Endothelial cell (in vitro differentiated cells): ENCODE data around the gene NELFA. TPM values are rescaled to one million over a fixed set of nuclear protein-coding genes. Genes with fewer than 3 reads are reported as not detected.
"Not testable (repeated sequence)": the region's sequence is repeated elsewhere in the genome, so short reads cannot be mapped to it uniquely, and the experiment has no call there.

Experiments
- DNase-seq: peaks from one replicate; pipeline ENCODE4 v3.0.0; 2021; ENCODE audit warnings: low spot score
- H3K27ac Mint-ChIP-seq: one replicate; pipeline ENCODE4 v1.8.0; 2021; ENCODE audit warnings: mixed read lengths, inconsistent platforms; ENCODE audit not compliant: unreplicated experiment
- H3K27me3 Mint-ChIP-seq: one replicate; pipeline ENCODE4 v1.8.0; 2021; ENCODE audit warnings: mild to moderate bottlenecking, moderate library complexity, mixed read lengths, inconsistent platforms; ENCODE audit not compliant: unreplicated experiment
- H3K36me3 Mint-ChIP-seq: one replicate; pipeline ENCODE4 v1.8.0; 2021; ENCODE audit warnings: mild to moderate bottlenecking, low read depth, mixed read lengths, inconsistent platforms; ENCODE audit not compliant: unreplicated experiment
- H3K4me1 Mint-ChIP-seq: one replicate; pipeline ENCODE4 v1.8.0; 2021; ENCODE audit warnings: mild to moderate bottlenecking, mixed read lengths, inconsistent platforms; ENCODE audit not compliant: unreplicated experiment
- H3K4me3 Mint-ChIP-seq: one replicate; pipeline ENCODE4 v1.8.0; 2021; ENCODE audit warnings: mild to moderate bottlenecking, mixed read lengths, inconsistent platforms; ENCODE audit not compliant: unreplicated experiment
- H3K9me3 Mint-ChIP-seq: one replicate; pipeline ENCODE4 v1.8.0; 2021; ENCODE audit warnings: mixed read lengths, inconsistent platforms; ENCODE audit not compliant: unreplicated experiment
- CTCF ChIP-seq: fragments of 200-600 bp; sonication (generic); IDR thresholded peaks from one replicate; pipeline ENCODE4 v1.5.0; 2021; ENCODE audit warnings: antibody characterized with exemption; ENCODE audit not compliant: unreplicated experiment
- total RNA-seq: library from RNA; stranded (reverse); fragmentation: NEBNext Ultra II Directional; extraction: Animal tissue kit (Norgen Biotek cat#: 25700); gene quantifications from one replicate; pipeline ENCODE4 v1.2.1, GENCODE V29; 2021; ENCODE audit not compliant: unreplicated experiment

NELFA gene
- total RNA-seq, 1 donor from 2014 or later, result 30.2 TPM

- H3K27ac Mint-ChIP-seq, result peak overlapping the region; percentile 30
- peaks cover 6% of the 10 kb centered on the region for H3K27me3 Mint-ChIP-seq
- no peak for DNase-seq
- no peak for TF ChIP-seq CTCF
- no peaks in the 10 kb centered on the region for H3K9me3 Mint-ChIP-seq
- peaks cover 13% of the 10 kb centered on the region for H3K4me1 Mint-ChIP-seq
- peak overlapping the region; percentile 97 for H3K4me3 Mint-ChIP-seq
- H3K36me3 Mint-ChIP-seq, result peaks cover 12% of the 10 kb centered on the region
Measured at GRCh38 chr4:2008671-2008920, 178 bp downstream of the NELFA start.

GRCh38 chr4:2007804-2008670 lies 737 bp downstream of the NELFA start:
- H3K27ac Mint-ChIP-seq, result peak overlapping the region; percentile 72
- peak overlapping the region; percentile 97 for H3K4me3 Mint-ChIP-seq
- peaks cover 6% of the 10 kb centered on the region for H3K27me3 Mint-ChIP-seq
- DNase-seq, result peak; percentile 25
- no peak for TF ChIP-seq CTCF
- H3K36me3 Mint-ChIP-seq, result peaks cover 17% of the 10 kb centered on the region
- H3K4me1 Mint-ChIP-seq, result peaks cover 13% of the 10 kb centered on the region
- H3K9me3 Mint-ChIP-seq, result no peaks in the 10 kb centered on the region

GRCh38 chr4:2006956-2007653 lies 1.7 kb downstream of the NELFA start:
- Mint-ChIP-seq H3K36me3 (peaks cover 20% of the 10 kb centered on the region), H3K4me3 (peak overlapping the region; percentile 97), H3K27me3 (peaks cover 6% of the 10 kb centered on the region), H3K4me1 (peaks cover 13% of the 10 kb centered on the region), H3K27ac (no peak overlapping the region), H3K9me3 (no peaks in the 10 kb centered on the region)
- no peak for DNase-seq
- TF ChIP-seq CTCF, result no peak

GRCh38 chr4:2006367-2006766 lies 2.4 kb downstream of the NELFA start:
- Mint-ChIP-seq H3K27ac (no peak overlapping the region), H3K9me3 (no peaks in the 10 kb centered on the region), H3K4me1 (peaks cover 13% of the 10 kb centered on the region), H3K4me3 (peak overlapping the region; percentile 26), H3K36me3 (peaks cover 20% of the 10 kb centered on the region), H3K27me3 (peaks cover 6% of the 10 kb centered on the region)
- TF ChIP-seq CTCF, result no peak
- no peak for DNase-seq

GRCh38 chr4:2003361-2003760 lies 5.4 kb downstream of the NELFA start:
- DNase-seq, H3K4me3 Mint-ChIP-seq, H3K27ac Mint-ChIP-seq, H3K9me3 Mint-ChIP-seq, H3K27me3 Mint-ChIP-seq: not testable (repeated sequence)
- peaks cover 14% of the 10 kb centered on the region for H3K4me1 Mint-ChIP-seq
- peaks cover 45% of the 10 kb centered on the region for H3K36me3 Mint-ChIP-seq

GRCh38 chr4:1999308-1999707 lies 9.5 kb downstream of the NELFA start:
- H3K27me3 Mint-ChIP-seq, H3K27ac Mint-ChIP-seq, DNase-seq, H3K4me1 Mint-ChIP-seq, H3K9me3 Mint-ChIP-seq: not testable (repeated sequence)
- peaks cover 56% of the 10 kb centered on the region for H3K36me3 Mint-ChIP-seq
- H3K4me3 Mint-ChIP-seq, result peak overlapping the region; percentile 17
